CD14-positive monocyte (primary cell): ENCODE data around the gene IKZF1. TPM values are rescaled to one million over a fixed set of nuclear protein-coding genes. Genes with fewer than 3 reads are reported as not detected.

Source experiments
- DNase-seq, 3 donors: peaks; one replicate each; pipeline ENCODE4 v3.0.0-alpha.2; 2011 to 2022
- H2AFZ ChIP-seq: 2 replicates; pipeline ENCODE4 v1.6.0; 2012; ENCODE audit warnings: mild to moderate bottlenecking, low read depth, low read length, inconsistent platforms; ENCODE audit not compliant: insufficient read depth, poor library complexity, severe bottlenecking
- H3K27ac ChIP-seq, 2 donors: 1 replicate in 1 of 2; 2 replicates in 1 of 2; pipeline ENCODE4 v1.5.1; 2012 to 2013; ENCODE audit warnings: low read length in 2 of 2, control low read depth in 1 of 2, inconsistent platforms in 1 of 2, low read depth in 1 of 2, mild to moderate bottlenecking in 1 of 2
- H3K27me3 ChIP-seq, 2 donors: one replicate each; pipeline versions ENCODE4 v1.6.0 to v1.6.1; 2011 to 2013; ENCODE audit warnings: low read length in 2 of 2; ENCODE audit not compliant: control insufficient read depth in 2 of 2, insufficient read depth in 2 of 2
- H3K36me3 ChIP-seq, 2 donors: replicated peaks in 1 of 2; 1 replicate in 1 of 2; 2 replicates in 1 of 2; pipeline versions ENCODE4 v1.5.1 to v1.6.1; 2012 to 2013; ENCODE audit warnings: low read length in 2 of 2, control low read depth in 1 of 2, inconsistent platforms in 1 of 2, mild to moderate bottlenecking in 1 of 2; ENCODE audit not compliant: insufficient read depth in 2 of 2, control insufficient read depth in 1 of 2
- H3K4me1 ChIP-seq, 2 donors: 1 replicate in 1 of 2; 2 replicates in 1 of 2; pipeline versions ENCODE4 v1.5.1 to v1.6.1; 2012 to 2013; ENCODE audit warnings: low read length in 2 of 2, control low read depth in 1 of 2, inconsistent platforms in 1 of 2, mild to moderate bottlenecking in 1 of 2, moderate library complexity in 1 of 2; ENCODE audit not compliant: insufficient read depth in 2 of 2, control insufficient read depth in 1 of 2
- H3K4me2 ChIP-seq: replicated peaks from 2 replicates; pipeline ENCODE3; 2012; ENCODE audit warnings: low read length, moderate library complexity, mild to moderate bottlenecking; ENCODE audit not compliant: poor library complexity, severe bottlenecking; ENCODE audit errors: extremely low read depth
- H3K4me3 ChIP-seq, 3 experiments: fragments of 200-600 bp in 1 of 3; sonication (generic) in 1 of 3; replicated peaks in 1 of 3; 1 replicate in 2 of 3; 2 replicates in 1 of 3; pipeline ENCODE4 v1.5.1; 2011 to 2013; ENCODE audit warnings: low read length in 3 of 3, mild to moderate bottlenecking in 3 of 3, control low read depth in 2 of 3, low read depth in 2 of 3, inconsistent platforms in 1 of 3, moderate library complexity in 1 of 3
- H3K79me2 ChIP-seq: 2 replicates; pipeline ENCODE4 v1.6.0; 2012; ENCODE audit warnings: mild to moderate bottlenecking, control low read depth, inconsistent platforms, low read length, moderate library complexity; ENCODE audit not compliant: insufficient read depth
- H3K9ac ChIP-seq: 2 replicates; pipeline ENCODE4 v1.6.0; 2017; ENCODE audit warnings: low read length, mild to moderate bottlenecking; ENCODE audit not compliant: insufficient read depth, poor library complexity, severe bottlenecking
- H3K9me3 ChIP-seq, 2 donors: replicated peaks in 1 of 2; 1 replicate in 1 of 2; 2 replicates in 1 of 2; pipeline versions ENCODE4 v1.5.1 to v1.6.1; 2012 to 2013; ENCODE audit warnings: low read length in 2 of 2, control low read depth in 1 of 2; ENCODE audit not compliant: control insufficient read depth in 1 of 2, insufficient read depth in 1 of 2
- H4K20me1 ChIP-seq: 2 replicates; pipeline ENCODE4 v1.6.0; 2012; ENCODE audit warnings: mild to moderate bottlenecking, low read length, control low read depth, moderate library complexity; ENCODE audit not compliant: insufficient read depth
- H3K27ac Mint-ChIP-seq, 7 donors: one replicate each; pipeline ENCODE4 v1.8.0; 2020; ENCODE audit warnings: mild to moderate bottlenecking in 7 of 7, mixed read lengths in 7 of 7, moderate library complexity in 6 of 7, inconsistent platforms in 2 of 7
- H3K27me3 Mint-ChIP-seq, 3 donors: one replicate each; pipeline ENCODE4 v1.8.0; 2021 to 2022; ENCODE audit warnings: low read depth in 3 of 3, mild to moderate bottlenecking in 3 of 3, mixed read lengths in 3 of 3, moderate library complexity in 3 of 3, inconsistent platforms in 1 of 3
- H3K36me3 Mint-ChIP-seq, 2 donors: one replicate each; pipeline ENCODE4 v1.8.0; 2020; ENCODE audit warnings: mixed read lengths in 2 of 2, inconsistent platforms in 1 of 2, mild to moderate bottlenecking in 1 of 2
- H3K4me1 Mint-ChIP-seq: one replicate; pipeline ENCODE4 v1.8.0; 2020; ENCODE audit warnings: mild to moderate bottlenecking, mixed read lengths
- H3K4me3 Mint-ChIP-seq, 2 donors: one replicate each; pipeline ENCODE4 v1.8.0; 2020; ENCODE audit warnings: mild to moderate bottlenecking in 2 of 2, mixed read lengths in 2 of 2, moderate library complexity in 1 of 2
- H3K9me3 Mint-ChIP-seq, 7 donors: one replicate each; pipeline ENCODE4 v1.8.0; 2020 to 2022; ENCODE audit warnings: mixed read lengths in 7 of 7, mild to moderate bottlenecking in 6 of 7, moderate library complexity in 6 of 7, inconsistent platforms in 2 of 7
- CTCF ChIP-seq: fragments of 200-600 bp; IDR thresholded peaks from one replicate; pipeline ENCODE4 v1.8.0; 2022; ENCODE audit warnings: antibody characterized with exemption, mild to moderate bottlenecking
- WGBS: methylation state at CpG from one replicate; pipeline ENCODE4 v1.1.5; 2013; ENCODE audit warnings: missing lambda C conversion rate; ENCODE audit not compliant: insufficient coverage; 5-methylcytosine and 5-hydroxymethylcytosine counted together
- intact Hi-C, 2 donors: fragments of 100-400 bp; cut with micrococcal nuclease; formaldehyde crosslinking; loops; one replicate each; pipeline versions ENCODE4 v1.15.0 to v1.15.1; 2023
- polyA plus RNA-seq, 3 donors: library from polyadenylated mRNA; depleted of rRNA in 1 of 3; unstranded in 2 of 3; stranded (reverse) in 1 of 3; fragments of 300-500 nt in 2 of 3; fragments of >200 nt in 1 of 3; fragmentation: Illumina TruSeq in 2 of 3; gene quantifications; 1 replicate in 2 of 3; 2 replicates in 1 of 3; pipeline ENCODE4 v1.2.3, GENCODE V29; 2012 to 2021

The IKZF1 gene
- polyA plus RNA-seq, 3 donors = 38.4 to 130 (median 80.2) TPM

GRCh38 chr7:50351267-50351666 is 46.8 kb downstream of the IKZF1 start:
- no peaks in the 10 kb centered on the region for H3K9me3 ChIP-seq
- no peak overlapping the region for H3K4me3 ChIP-seq
- intact Hi-C loops = no loop called here
- no peak for TF ChIP-seq CTCF
- no peak for DNase-seq
- peaks cover 65 to 71% of the 10 kb centered on the region in 2 donors for H3K4me1 ChIP-seq
- H4K20me1 ChIP-seq = peaks cover 98% of the 10 kb centered on the region
- H3K9ac ChIP-seq = peak overlapping the region; percentile 10
- H3K4me2 ChIP-seq = no peak overlapping the region
- H3K27ac ChIP-seq = peak overlapping the region; percentile 20 to 83
- no peak overlapping the region for H2AFZ ChIP-seq
- H3K4me3 Mint-ChIP-seq = no peak overlapping the region
- H3K27me3 ChIP-seq = no peaks in the 10 kb centered on the region
- 0% methylated on average over 1 of the region's 2 CpGs for WGBS
- H3K27me3 Mint-ChIP-seq = no peaks in the 10 kb centered on the region
- H3K4me1 Mint-ChIP-seq = peaks cover 81% of the 10 kb centered on the region
- H3K36me3 ChIP-seq = peaks cover 38 to 87% of the 10 kb centered on the region in 2 donors
- no peaks in the 10 kb centered on the region for H3K9me3 Mint-ChIP-seq
- H3K36me3 Mint-ChIP-seq = peaks cover 60 to 80% of the 10 kb centered on the region in 2 donors
- H3K27ac Mint-ChIP-seq = peak overlapping the region; percentile 70 to 91 (median 84)
- peaks cover 91% of the 10 kb centered on the region for H3K79me2 ChIP-seq

DNA sequence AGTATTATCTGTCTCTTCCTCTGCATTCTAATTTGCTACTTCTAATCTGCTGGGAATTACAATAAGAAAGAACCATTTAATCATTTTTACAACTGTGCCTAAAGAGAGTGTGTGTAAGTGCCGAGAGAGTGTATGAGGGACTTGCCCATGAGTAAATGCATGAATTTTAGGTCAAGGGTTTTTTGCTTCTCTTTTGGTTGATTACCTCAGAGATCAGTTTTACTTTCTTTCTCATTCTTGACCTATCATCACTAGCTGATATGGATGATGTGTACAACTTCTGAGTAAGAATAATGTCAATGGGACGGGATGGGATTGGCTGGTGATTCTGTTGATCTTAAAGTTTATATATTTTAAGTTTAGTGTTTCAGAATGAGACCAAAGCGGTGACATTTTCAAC is 47.8 kb downstream of the IKZF1 start:
- H3K36me3 Mint-ChIP-seq = peaks cover 53 to 77% of the 10 kb centered on the region in 2 donors
- H3K9ac ChIP-seq = no peak overlapping the region
- H3K27me3 ChIP-seq = no peaks in the 10 kb centered on the region
- no peak overlapping the region for H3K4me3 Mint-ChIP-seq
- H4K20me1 ChIP-seq = peaks cover 94% of the 10 kb centered on the region
- H2AFZ ChIP-seq = no peak overlapping the region
- intact Hi-C loops = no loop called here
- no peaks in the 10 kb centered on the region for H3K9me3 Mint-ChIP-seq
- peaks cover 73 to 82% of the 10 kb centered on the region in 2 donors for H3K4me1 ChIP-seq
- peak overlapping the region in 1 of 2 donors; percentile 83 for H3K27ac ChIP-seq
- no peak overlapping the region for H3K4me2 ChIP-seq
- peak; percentile 27 to 77 (median 29) for DNase-seq
- no peak overlapping the region for H3K4me3 ChIP-seq
- H3K9me3 ChIP-seq = no peaks in the 10 kb centered on the region
- no peak for TF ChIP-seq CTCF
- peaks cover 89% of the 10 kb centered on the region for H3K4me1 Mint-ChIP-seq
- H3K79me2 ChIP-seq = peaks cover 86% of the 10 kb centered on the region
- H3K27ac Mint-ChIP-seq = peak overlapping the region; percentile 14 to 91 (median 84)
- no CpG with 5 or more reads among the region's 3 CpGs for WGBS
- H3K27me3 Mint-ChIP-seq = no peaks in the 10 kb centered on the region
- peaks cover 32 to 76% of the 10 kb centered on the region in 2 donors for H3K36me3 ChIP-seq
